Cardiac septum (tissue), 1 donor: ENCODE data around the gene KMT2E. TPM values are rescaled to one million over a fixed set of nuclear protein-coding genes. Genes with fewer than 3 reads are reported as not detected.
"Not testable (repeated sequence)": the region's sequence is repeated elsewhere in the genome, so short reads cannot be mapped to it uniquely, and the experiment has no call there.

Experiments
- DNase-seq: peaks from one replicate; pipeline ENCODE4 v3.0.0-alpha.2; 2020; ENCODE audit warnings: low spot score
- intact Hi-C: fragments of 100-400 bp; cut with DNase I; formaldehyde crosslinking; loops from one replicate; pipeline ENCODE4 v1.14.0; 2022
- long read RNA-seq: library from polyadenylated mRNA; unstranded; transcript quantifications from one replicate; pipeline ENCODE4 v2.0.0, GENCODE V29; 2021
- total RNA-seq: library from RNA; stranded (reverse); fragmentation: NEBNext Ultra II Directional; extraction: Animal tissue kit (Norgen Biotek cat#: 25700); gene quantifications from one replicate; pipeline ENCODE4 v1.2.1, GENCODE V29; 2021
- donor health status: DM: no; HTN: no; CAD: no.

KMT2E gene
- total RNA-seq: 65.7 TPM
- long read RNA-seq, partial matches to known transcripts: 32 of 76 reads
- long read RNA-seq, other reads (novel, unspliced or antisense): 41 of 76 reads

- intact Hi-C loops: loop anchor here (1.0 to 10.0 kb wide), 3 partner anchors 30 to 231 kb away; no protein-coding TSS in a partner anchor
- peak; percentile 94 for DNase-seq
Observed at GRCh38 chr7:105013816-105014692, at the start of gene KMT2E. TSS of gene KMT2E (plus strand) at chr7:105014205. CDS start at chr7:105040953, 26,748 bp downstream.

GRCh38 chr7:104964626-104965236 lies 49.3 kb upstream of the KMT2E start:
- no peak for DNase-seq
- intact Hi-C loops: no loop called here

GRCh38 chr7:104966022-104966421 lies 48.0 kb upstream of the KMT2E start:
- DNase-seq: no peak
- intact Hi-C loops: no loop called here

GRCh38 chr7:104967088-104967487 lies 46.9 kb upstream of the KMT2E start:
- intact Hi-C loops: no loop called here
- no peak for DNase-seq

- intact Hi-C loops: no loop called here
- DNase-seq: no peak
Observed at GRCh38 chr7:104967595-104967994, 46.4 kb upstream of the KMT2E start.

- no peak for DNase-seq
- intact Hi-C loops: no loop called here
Observed at GRCh38 chr7:104968648-104969047, 45.4 kb upstream of the KMT2E start.

GRCh38 chr7:104969183-104969582 lies 44.8 kb upstream of the KMT2E start:
- no peak for DNase-seq
- intact Hi-C loops: no loop called here

- DNase-seq: no peak
- intact Hi-C loops: no loop called here
Observed at GRCh38 chr7:104971290-104972071, 42.5 kb upstream of the KMT2E start.

GRCh38 chr7:104972500-104972899 lies 41.5 kb upstream of the KMT2E start:
- DNase-seq: no peak
- intact Hi-C loops: no loop called here

- intact Hi-C loops: no loop called here
- no peak for DNase-seq
Observed at GRCh38 chr7:104973227-104973626, 40.8 kb upstream of the KMT2E start.

- intact Hi-C loops: loop anchor here (1.0 kb wide), 1 partner anchor 29 kb away; no protein-coding TSS in a partner anchor
- no peak for DNase-seq
Observed at GRCh38 chr7:104973909-104974415, 40.0 kb upstream of the KMT2E start.

- DNase-seq, intact Hi-C loops: not testable (repeated sequence)
Observed at GRCh38 chr7:104975553-104975952, 38.5 kb upstream of the KMT2E start.

GRCh38 chr7:104976966-104977636 lies 36.9 kb upstream of the KMT2E start:
- intact Hi-C loops: no loop called here
- no peak for DNase-seq

GRCh38 chr7:104978460-104978859 lies 35.5 kb upstream of the KMT2E start:
- no peak for DNase-seq
- intact Hi-C loops: no loop called here

- no peak for DNase-seq
- intact Hi-C loops: no loop called here
Observed at GRCh38 chr7:104979167-104979841, 34.7 kb upstream of the KMT2E start.

- DNase-seq: no peak
- intact Hi-C loops: loop anchor here (5.0 kb wide), 1 partner anchor 132 kb away; no protein-coding TSS in a partner anchor
Observed at GRCh38 chr7:104980440-104980839, 33.6 kb upstream of the KMT2E start.

- intact Hi-C loops: loop anchor here (5.0 kb wide), 1 partner anchor 131 kb away; no protein-coding TSS in a partner anchor
- no peak for DNase-seq
Observed at GRCh38 chr7:104980841-104981671, 32.9 kb upstream of the KMT2E start.

GRCh38 chr7:104981672-104982037 lies 32.4 kb upstream of the KMT2E start:
- DNase-seq: no peak
- intact Hi-C loops: loop anchor here (2.0 to 5.0 kb wide), 3 partner anchors 37 to 131 kb away; no protein-coding TSS in a partner anchor
